ENCODE results near the gene FALEC.

Gene FALEC

GRCh38 chr1:150515328-150516049 is at the start of gene FALEC:
TSS of gene FALEC (plus strand) at chr1:150515752.
- DNase-seq (ENCODE audit: extremely low read depth in 1 of 2, low read depth in 1 of 2) = peak; percentile 88 to 91

- DNase-seq (ENCODE audit: extremely low read depth in 1 of 2, low read depth in 1 of 2) = no peak
These were observed 48.6 kb upstream of the FALEC start for GRCh38 chr1:150466964-150467363.

GRCh38 chr1:150469291-150469690 is 46.3 kb upstream of the FALEC start:
- DNase-seq (ENCODE audit: extremely low read depth in 1 of 2, low read depth in 1 of 2) = no peak

- DNase-seq (ENCODE audit: extremely low read depth in 1 of 2, low read depth in 1 of 2) = no peak
These were observed 42.9 kb upstream of the FALEC start for GRCh38 chr1:150472601-150473200.

- no peak for DNase-seq (ENCODE audit: extremely low read depth in 1 of 2, low read depth in 1 of 2)
These were observed 41.9 kb upstream of the FALEC start for GRCh38 chr1:150473659-150474058.

GRCh38 chr1:150474869-150475268 is 40.7 kb upstream of the FALEC start:
- DNase-seq (ENCODE audit: extremely low read depth in 1 of 2, low read depth in 1 of 2) = no peak

GRCh38 chr1:150476754-150477153 is 38.8 kb upstream of the FALEC start:
- DNase-seq (ENCODE audit: extremely low read depth in 1 of 2, low read depth in 1 of 2) = no peak

- DNase-seq (ENCODE audit: extremely low read depth in 1 of 2, low read depth in 1 of 2) = no peak
These were observed 38.2 kb upstream of the FALEC start for GRCh38 chr1:150477320-150477719.

GRCh38 chr1:150477733-150478132 is 37.8 kb upstream of the FALEC start:
- no peak for DNase-seq (ENCODE audit: extremely low read depth in 1 of 2, low read depth in 1 of 2)

GRCh38 chr1:150479370-150479769 is 36.2 kb upstream of the FALEC start:
- no peak for DNase-seq (ENCODE audit: extremely low read depth in 1 of 2, low read depth in 1 of 2)

- no peak for DNase-seq (ENCODE audit: extremely low read depth in 1 of 2, low read depth in 1 of 2)
These were observed 35.6 kb upstream of the FALEC start for GRCh38 chr1:150479927-150480352.

- no peak for DNase-seq (ENCODE audit: extremely low read depth in 1 of 2, low read depth in 1 of 2)
These were observed 31.1 kb upstream of the FALEC start for GRCh38 chr1:150484431-150484830.

GRCh38 chr1:150484861-150485260 is 30.7 kb upstream of the FALEC start:
- DNase-seq (ENCODE audit: extremely low read depth in 1 of 2, low read depth in 1 of 2) = no peak

GRCh38 chr1:150486966-150487762 is 28.4 kb upstream of the FALEC start, which contains the start of gene TARS2:
TSS of gene TARS2 (plus strand) at chr1:150487419. CDS start at chr1:150487451, 32 bp downstream.
- DNase-seq (ENCODE audit: extremely low read depth in 1 of 2, low read depth in 1 of 2) = peak; percentile 79 to 94

- no peak for DNase-seq (ENCODE audit: extremely low read depth in 1 of 2, low read depth in 1 of 2)
These were observed 27.8 kb upstream of the FALEC start for GRCh38 chr1:150487763-150488115.

- no peak for DNase-seq (ENCODE audit: extremely low read depth in 1 of 2, low read depth in 1 of 2)
These were observed 22.4 kb upstream of the FALEC start for GRCh38 chr1:150493175-150493574.

GRCh38 chr1:150498342-150498741 is 17.2 kb upstream of the FALEC start:
- DNase-seq (ENCODE audit: extremely low read depth in 1 of 2, low read depth in 1 of 2) = no peak

GRCh38 chr1:150505431-150505830 is 10.1 kb upstream of the FALEC start:
- DNase-seq (ENCODE audit: extremely low read depth in 1 of 2, low read depth in 1 of 2) = no peak

- no peak for DNase-seq (ENCODE audit: extremely low read depth in 1 of 2, low read depth in 1 of 2)
These were observed 7.4 kb upstream of the FALEC start, which contains the start of gene ECM1 for GRCh38 chr1:150507912-150508864. TSS of gene ECM1 (plus strand) at chr1:150508109. CDS start at chr1:150508210, 101 bp downstream.

GRCh38 chr1:150508982-150509381 is 6.6 kb upstream of the FALEC start:
- DNase-seq (ENCODE audit: extremely low read depth in 1 of 2, low read depth in 1 of 2) = no peak
